NCI-H2107 treated with DMSO at 0.1 percent for 48 hours (cell line): ENCODE data around the gene PLEKHA7.
A peak's percentile ranks its signal among the peaks of the same experiment; 100 is the strongest.

Source experiments
- DNase-seq: peaks from one replicate; lab custom pipeline; 2025; ENCODE audit not compliant: unreplicated experiment; lab: John Stamatoyannopoulos, UW

PLEKHA7 gene

DNA sequence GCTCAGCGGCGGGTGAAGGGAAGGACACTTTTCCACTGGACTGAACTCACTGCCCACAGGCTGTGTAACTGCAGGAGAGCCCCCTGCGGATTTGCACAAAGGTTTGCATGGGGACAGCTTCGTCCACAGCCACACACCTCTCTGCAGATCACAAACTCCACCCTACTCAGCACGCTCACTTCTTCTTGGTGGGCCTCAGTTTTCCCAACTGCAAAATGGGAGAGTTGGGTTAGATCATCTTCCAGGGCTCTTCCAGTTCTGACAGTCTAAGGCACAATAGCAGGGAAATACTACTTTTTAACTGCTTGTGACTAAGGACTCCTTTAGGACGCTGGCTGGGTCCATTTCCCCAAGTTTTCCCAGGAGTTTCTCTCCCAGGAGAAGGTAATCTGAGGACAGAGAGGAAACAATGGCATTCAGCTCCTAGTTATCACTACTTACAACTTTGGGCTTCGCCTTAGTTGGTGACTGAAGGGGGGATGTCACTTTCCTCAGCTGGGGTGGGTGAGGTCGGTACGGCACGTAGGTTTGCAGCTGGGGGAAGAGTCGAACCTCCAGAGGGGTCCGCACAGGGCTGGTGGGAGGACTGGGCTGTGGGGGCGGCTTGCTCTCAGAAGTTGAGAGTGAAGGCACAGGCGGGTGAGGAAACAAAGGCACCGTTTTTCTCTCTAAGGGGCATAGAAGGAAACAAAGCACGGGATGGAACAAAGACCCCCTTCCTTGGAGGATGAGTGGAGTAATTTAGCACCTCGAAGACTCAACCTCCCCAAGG is 220.0 kb downstream of the PLEKHA7 start:
- DNase-seq, result no peak

DNA sequence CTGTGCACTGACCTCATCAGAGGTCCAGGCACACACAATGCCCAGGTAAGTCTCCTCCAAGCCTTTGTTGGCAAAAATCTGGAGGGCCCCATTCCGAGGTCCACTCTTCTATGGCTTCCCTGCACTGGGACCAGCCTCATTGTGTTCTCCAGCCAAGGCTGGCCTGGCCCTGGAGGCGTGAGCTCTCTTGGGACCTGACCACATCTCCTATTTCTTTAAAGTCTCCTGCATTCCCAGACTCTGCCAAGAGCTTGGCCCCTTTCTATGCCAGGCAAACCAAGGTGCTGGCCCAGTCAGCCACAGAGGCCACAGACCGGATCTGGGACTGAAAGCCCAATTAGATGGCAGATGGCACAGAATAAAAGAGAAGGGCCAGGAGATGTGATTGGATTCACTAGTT is 220.7 kb downstream of the PLEKHA7 start:
- no peak for DNase-seq

- no peak for DNase-seq
Observed at GRCh38 chr11:16793009-16793408, 221.2 kb downstream of the PLEKHA7 start.

GRCh38 chr11:16792426-16792825 is 221.8 kb downstream of the PLEKHA7 start:
- DNase-seq, result no peak

DNA sequence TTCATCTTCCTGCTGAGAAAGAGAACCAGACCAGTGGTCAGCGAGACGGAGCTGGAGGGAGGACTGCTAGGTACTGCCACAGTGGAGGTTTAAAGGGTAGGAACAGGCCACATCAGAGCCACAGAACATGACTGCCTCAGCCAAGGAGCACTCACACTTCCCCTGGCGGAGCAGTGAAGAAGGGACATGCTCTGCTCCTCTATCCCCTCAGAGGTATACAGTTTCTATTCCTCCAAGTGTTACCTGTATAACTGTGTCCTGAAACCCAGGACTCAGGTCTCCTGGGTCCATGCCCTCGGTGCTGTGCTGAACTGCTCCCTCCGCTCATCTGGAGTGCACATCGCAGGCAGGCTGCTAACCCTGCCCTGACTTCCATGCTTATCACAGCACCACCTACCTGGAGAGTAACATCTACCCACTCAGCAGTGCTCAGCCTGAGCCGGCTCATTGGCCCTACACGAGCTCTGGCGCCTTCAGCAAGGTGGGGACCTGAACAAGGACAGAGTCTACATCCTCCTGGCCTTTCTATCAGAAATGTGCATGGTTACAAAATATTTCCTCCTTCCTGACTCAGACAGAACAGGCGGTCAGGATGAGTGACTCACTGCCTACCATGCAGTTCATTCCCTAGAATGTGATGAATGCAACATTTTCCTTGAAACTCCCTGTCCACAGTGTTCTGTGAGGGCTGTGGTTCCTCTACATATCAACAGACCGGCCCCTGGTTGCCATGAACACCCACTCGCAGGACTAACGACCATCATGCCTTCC is 222.8 kb downstream of the PLEKHA7 start:
- DNase-seq, result no peak

- DNase-seq, result no peak
Observed at GRCh38 chr11:16790486-16791190, 223.6 kb downstream of the PLEKHA7 start.

DNA sequence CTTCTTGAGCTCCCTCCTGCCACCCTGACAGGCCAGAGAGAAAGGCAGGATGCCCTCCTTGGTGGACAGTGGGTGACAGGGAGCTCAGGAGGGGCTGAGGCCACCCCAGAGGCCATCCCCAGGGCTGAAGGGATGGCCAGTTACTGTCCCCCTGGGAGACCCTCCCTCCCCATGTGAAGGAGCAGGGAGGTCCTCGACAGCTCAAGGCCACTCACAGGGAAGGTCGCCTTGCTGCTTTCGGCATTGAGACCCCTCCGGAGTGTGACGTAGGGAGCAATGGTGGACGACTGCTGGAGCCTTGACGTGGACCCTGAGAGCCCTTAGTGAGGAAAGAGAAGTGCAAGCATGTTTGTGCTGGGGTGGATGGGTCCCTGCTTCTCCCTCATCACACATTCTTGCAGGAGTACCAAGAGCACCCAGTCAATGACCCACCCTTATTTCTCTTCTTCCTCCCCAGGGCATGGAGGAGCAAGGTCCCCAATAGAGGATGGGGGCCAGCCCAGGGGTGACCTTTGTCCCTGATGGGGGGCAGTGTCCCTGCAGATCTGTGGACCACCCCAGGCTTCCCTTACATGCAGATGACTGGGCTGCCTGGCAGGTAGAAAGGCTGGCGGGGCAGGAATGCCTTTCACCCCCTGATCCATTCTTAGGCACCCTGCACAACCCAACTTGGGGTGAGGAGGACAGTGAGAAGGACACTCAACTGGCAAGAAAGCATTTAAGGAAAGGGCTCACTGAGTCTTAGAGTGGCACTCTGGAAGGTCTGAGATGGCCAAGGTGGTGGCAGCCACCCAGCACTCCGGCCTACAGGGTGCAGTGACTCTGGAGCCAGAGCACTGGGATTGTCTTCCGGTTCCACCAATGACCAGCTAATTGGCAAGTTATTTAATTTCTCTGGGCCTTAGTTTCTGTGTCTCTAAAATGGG is 224.4 kb downstream of the PLEKHA7 start:
- DNase-seq, result no peak

GRCh38 chr11:16789063-16789420 is 225.2 kb downstream of the PLEKHA7 start:
- no peak for DNase-seq

DNA sequence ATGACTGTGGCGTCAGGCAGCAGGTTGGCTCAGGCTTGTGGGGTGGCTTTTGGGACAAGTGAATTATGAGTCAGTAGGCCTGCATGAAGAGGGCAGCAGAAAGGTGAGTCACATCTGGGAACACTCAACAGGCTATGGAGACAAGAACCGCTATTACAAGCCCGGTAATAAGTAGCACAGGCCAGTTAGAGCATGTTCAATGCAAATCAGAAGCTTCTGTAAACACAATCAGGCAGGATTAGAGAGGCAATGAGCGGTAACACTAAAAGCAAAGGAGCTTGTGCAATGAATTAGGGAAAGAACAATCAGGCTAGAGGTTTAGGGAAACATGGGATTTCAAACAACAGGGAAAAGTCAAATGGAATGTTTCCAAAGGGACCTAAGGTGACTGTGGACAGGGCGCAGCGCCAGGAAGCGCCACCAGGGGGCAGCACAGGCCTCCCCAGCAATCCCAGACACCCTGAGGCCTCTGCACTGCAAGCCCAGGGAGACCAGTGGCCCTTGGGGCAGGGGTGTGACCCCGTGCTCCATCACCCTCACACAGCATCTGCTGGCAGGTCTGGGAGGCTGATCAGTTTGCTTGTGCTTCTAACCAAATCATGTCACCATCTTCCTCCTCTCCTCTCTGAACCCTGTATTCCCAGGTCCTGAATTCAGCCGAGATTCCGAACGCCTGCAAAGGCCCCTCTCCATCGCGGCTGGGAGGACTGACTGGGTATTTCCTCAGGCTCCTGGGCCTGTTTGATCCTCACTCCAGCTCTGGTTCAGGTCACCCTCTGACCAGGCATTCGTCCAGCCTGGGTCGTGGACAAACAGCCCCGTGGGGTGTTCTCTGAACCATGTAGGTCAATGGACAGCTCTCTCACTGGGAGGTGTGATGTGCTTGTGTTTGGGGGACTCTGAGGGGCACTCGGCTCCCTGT is 225.8 kb downstream of the PLEKHA7 start:
- peak; percentile 52 for DNase-seq

DNA sequence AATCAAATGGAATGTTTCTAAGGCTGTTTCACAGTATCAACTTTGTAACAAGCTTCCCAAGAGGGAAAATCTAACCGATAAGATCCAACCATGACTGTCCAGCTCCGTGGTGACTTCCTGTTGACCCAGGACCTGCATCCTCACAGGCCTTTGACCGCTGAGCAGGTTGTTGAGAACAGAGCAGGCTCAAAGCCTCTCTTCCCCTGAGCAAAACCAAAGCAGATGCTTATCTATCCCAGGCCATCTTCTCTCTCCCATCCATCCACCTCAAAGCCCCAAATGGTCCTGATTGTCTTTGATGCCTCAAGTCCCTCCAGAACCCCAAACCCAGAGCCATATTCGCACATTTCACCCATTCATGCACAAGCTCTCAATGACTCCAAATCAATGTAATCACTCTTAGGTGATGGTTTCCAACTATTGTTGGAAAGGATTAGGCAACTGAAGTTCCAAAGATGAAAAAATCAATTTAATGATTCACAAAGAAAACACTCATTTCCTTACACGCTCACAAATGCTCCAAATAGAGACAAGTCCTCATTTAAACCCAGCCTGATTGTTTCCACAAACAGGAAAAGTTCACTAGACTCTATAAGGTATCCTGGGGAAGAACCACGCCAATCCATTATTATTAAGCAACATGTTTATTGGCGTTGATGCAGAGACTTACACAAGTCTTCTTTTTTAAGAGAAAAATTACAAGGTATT is 227.0 kb downstream of the PLEKHA7 start:
- no peak for DNase-seq

DNA sequence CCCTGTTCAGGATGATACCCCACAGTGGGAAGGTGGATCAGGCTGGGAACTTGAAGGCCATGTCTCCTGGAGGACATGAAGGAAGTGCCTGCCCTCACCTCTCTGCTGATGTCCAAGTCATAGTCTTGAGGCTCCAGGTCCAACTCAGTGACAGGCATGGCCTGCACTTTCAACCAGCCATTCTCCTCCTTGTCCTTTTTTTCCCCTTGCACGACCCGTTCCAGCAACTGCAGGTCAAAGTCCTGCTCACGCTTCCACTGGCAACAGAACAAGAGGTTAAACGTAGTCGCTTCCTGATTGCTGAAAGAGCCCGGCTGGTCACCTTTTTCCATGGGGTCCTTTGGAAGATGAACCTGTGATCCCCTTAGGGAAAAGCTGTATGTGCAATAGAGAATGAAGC is 228.1 kb downstream of the PLEKHA7 start:
- DNase-seq, result no peak

- peak; percentile 11 for DNase-seq
Observed at GRCh38 chr11:16785520-16786128, 228.6 kb downstream of the PLEKHA7 start.

DNA sequence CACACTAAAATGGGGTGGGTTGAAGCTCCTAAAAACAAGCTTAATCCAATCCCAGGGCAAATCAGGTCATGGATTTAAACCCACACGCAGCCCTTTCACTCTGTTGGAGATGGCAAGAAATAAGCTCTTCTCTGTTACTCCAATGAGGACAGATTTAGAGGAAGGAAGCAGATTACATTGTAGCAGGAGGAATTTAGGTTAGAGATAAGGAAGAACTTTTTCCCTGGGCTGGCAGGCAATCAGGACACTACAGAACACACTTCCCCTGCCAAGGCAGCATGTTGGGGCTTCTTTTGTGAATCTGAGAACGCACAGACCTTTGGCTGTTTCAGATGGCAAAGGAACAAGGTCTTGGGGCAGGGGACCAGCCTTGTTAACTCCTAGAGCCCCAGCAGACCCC is 229.5 kb downstream of the PLEKHA7 start:
- DNase-seq, result no peak

GRCh38 chr11:16784097-16784496 is 230.1 kb downstream of the PLEKHA7 start:
- DNase-seq, result no peak

- no peak for DNase-seq
Observed at GRCh38 chr11:16783321-16783801, 230.9 kb downstream of the PLEKHA7 start.

- no peak for DNase-seq
Observed at GRCh38 chr11:16781936-16782919, 232.0 kb downstream of the PLEKHA7 start.
